Stimulated activated naive CD8-positive, alpha-beta T cell treated with anti-CD3 and anti-CD28 coated beads, Interleukin-15, amount 100 ng/mL, for 72 hours (primary cell): ENCODE data around the gene COL4A4.

Source experiments
- ATAC-seq: fragments of 150-1000 bp; cut with Tn5 transposase; 2 replicates; pipeline ENCODE4 v1.10.0; 2021; ENCODE audit warnings: mild to moderate bottlenecking, moderate library complexity
- DNase-seq, 2 donors: peaks; one replicate each; pipeline ENCODE4 v3.0.0; 2021 to 2022
- H3K27ac Mint-ChIP-seq, 2 donors: one replicate each; pipeline ENCODE4 v1.8.0; 2022; ENCODE audit warnings: mild to moderate bottlenecking in 2 of 2, mixed read lengths in 2 of 2, moderate library complexity in 2 of 2
- H3K27me3 Mint-ChIP-seq: one replicate; pipeline ENCODE4 v1.8.0; 2022; ENCODE audit warnings: mixed read lengths
- H3K4me1 Mint-ChIP-seq: one replicate; pipeline ENCODE4 v1.8.0; 2022; ENCODE audit warnings: mild to moderate bottlenecking, mixed read lengths
- H3K4me3 Mint-ChIP-seq, 2 donors: one replicate each; pipeline ENCODE4 v1.8.0; 2022; ENCODE audit warnings: mild to moderate bottlenecking in 2 of 2, mixed read lengths in 2 of 2, moderate library complexity in 1 of 2
- H3K9me3 Mint-ChIP-seq, 2 donors: one replicate each; pipeline ENCODE4 v1.8.0; 2022; ENCODE audit warnings: mixed read lengths in 2 of 2

COL4A4 gene

DNA sequence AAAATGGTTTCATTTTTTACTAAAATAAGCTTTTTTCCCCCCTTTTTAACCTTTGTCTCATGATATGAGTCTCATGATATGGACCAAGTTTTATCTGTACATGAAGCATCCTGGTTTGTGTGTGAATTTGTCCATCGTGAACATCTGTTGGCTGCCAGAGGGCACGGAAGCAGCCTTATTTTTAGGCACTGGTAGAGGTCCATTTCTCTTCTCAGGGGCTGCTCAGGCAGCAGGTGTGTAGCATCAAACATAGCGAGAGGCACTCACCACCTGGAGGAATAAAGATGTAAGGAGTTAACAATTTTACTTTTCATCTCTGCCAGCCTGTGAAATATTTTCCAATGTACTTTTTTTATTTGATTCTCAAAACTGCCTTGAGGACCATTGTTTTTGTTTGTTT, 193.6 kb downstream of the COL4A4 start:
- no peaks in the 10 kb centered on the region for H3K27me3 Mint-ChIP-seq
- H3K4me3 Mint-ChIP-seq = peak overlapping the region in 1 of 2 donors; percentile 48
- H3K9me3 Mint-ChIP-seq = no peaks in the 10 kb centered on the region
- ATAC-seq (no peak), DNase-seq (no peak)
- peak overlapping the region; percentile 42 to 47 for H3K27ac Mint-ChIP-seq
- H3K4me1 Mint-ChIP-seq = peaks cover 40% of the 10 kb centered on the region

GRCh38 chr2:226969417-226970080, 194.5 kb downstream of the COL4A4 start:
- DNase-seq = no peak
- H3K27ac Mint-ChIP-seq = no peak overlapping the region
- H3K4me3 Mint-ChIP-seq = no peak overlapping the region

GRCh38 chr2:226965376-226965775, 198.6 kb downstream of the COL4A4 start:
- no peak overlapping the region for H3K4me3 Mint-ChIP-seq
- no peaks in the 10 kb centered on the region for H3K9me3 Mint-ChIP-seq
- no peaks in the 10 kb centered on the region for H3K27me3 Mint-ChIP-seq
- no peak overlapping the region for H3K27ac Mint-ChIP-seq
- peaks cover 9% of the 10 kb centered on the region for H3K4me1 Mint-ChIP-seq
- no peak for ATAC-seq
- DNase-seq = no peak

More at GRCh38 chr2:226969417-226970080, 194.5 kb downstream of the COL4A4 start:
- Mint-ChIP-seq H3K4me1 (peaks cover 40% of the 10 kb centered on the region), H3K27me3 (no peaks in the 10 kb centered on the region), H3K9me3 (no peaks in the 10 kb centered on the region)
- no peak for ATAC-seq

DNA sequence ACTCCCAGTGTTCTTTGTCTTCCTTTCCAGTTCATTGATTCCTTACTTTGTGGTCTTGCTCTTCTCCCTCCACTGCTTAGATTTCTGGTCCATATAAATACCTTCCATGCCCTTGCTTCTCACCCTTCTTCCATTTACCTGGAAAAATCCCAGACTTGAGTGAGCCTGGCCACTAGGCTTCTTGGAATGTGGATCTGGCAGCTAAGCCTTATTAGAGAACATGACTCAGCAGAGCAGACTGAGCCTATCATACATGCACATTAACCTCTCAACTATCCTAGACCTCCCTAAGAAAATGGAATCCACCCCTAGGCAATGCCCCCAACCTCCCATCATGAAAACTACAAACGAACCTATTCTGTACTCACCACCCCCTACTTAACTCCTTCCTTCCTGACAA, 200.5 kb downstream of the COL4A4 start:
- DNase-seq (no peak), ATAC-seq (no peak)
- Mint-ChIP-seq H3K27ac (no peak overlapping the region), H3K4me3 (no peak overlapping the region), H3K27me3 (no peaks in the 10 kb centered on the region), H3K9me3 (peaks cover under 1% of the 10 kb centered on the region in 2 donors), H3K4me1 (no peaks in the 10 kb centered on the region)

GRCh38 chr2:226962176-226962773, 201.7 kb downstream of the COL4A4 start:
- H3K9me3 Mint-ChIP-seq = peaks cover 6 to 12% of the 10 kb centered on the region in 2 donors
- DNase-seq (no peak), ATAC-seq (no peak)
- H3K27me3 Mint-ChIP-seq = no peaks in the 10 kb centered on the region
- no peaks in the 10 kb centered on the region for H3K4me1 Mint-ChIP-seq
- H3K4me3 Mint-ChIP-seq = no peak overlapping the region
- no peak overlapping the region for H3K27ac Mint-ChIP-seq

DNA sequence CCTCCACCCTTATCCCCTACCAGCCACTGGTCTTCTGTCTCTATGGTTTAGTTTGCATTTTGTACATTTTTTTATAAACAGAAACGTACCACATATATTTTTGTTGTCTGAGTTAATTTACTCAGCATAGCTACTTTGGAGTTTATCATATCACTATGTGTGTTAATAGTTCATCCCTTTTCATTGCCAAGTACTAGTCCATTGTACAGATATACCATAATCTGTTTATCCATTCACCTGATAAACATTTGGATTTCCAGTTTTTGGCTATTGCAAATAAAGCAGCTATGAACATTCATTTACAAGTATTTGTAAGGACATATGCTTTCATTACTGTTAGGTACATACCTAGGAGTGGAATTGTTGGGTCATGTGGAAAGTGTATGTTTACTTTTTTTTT, 204.6 kb downstream of the COL4A4 start:
- peaks cover 6 to 36% of the 10 kb centered on the region in 2 donors for H3K9me3 Mint-ChIP-seq
- H3K27me3 Mint-ChIP-seq = no peaks in the 10 kb centered on the region
- ATAC-seq (no peak), DNase-seq (no peak)
- no peak overlapping the region for H3K27ac Mint-ChIP-seq
- H3K4me3 Mint-ChIP-seq = no peak overlapping the region
- H3K4me1 Mint-ChIP-seq = no peaks in the 10 kb centered on the region

DNA sequence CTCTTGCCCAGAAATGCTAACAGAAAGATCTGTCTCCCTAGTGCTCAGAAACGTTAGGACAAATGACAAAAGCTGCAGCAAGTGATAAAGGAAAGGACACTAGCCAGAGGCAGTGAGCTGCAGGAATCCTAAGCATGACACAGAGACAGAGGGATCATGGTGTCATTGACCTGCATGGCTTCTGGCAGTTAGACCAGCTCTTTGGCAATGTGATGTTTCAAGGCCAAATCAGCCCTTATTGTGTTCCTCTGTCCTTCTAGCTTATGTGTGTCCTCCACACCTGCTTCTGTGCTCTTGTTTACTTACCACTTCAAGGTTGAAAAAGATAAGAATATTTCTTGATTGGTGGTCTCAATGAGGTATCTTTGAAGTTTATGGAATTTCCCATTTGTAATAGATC, 207.3 kb downstream of the COL4A4 start:
- H3K9me3 Mint-ChIP-seq = peaks cover 6 to 46% of the 10 kb centered on the region in 2 donors
- DNase-seq (no peak), ATAC-seq (no peak)
- H3K4me3 Mint-ChIP-seq = no peak overlapping the region
- no peak overlapping the region for H3K27ac Mint-ChIP-seq
- no peaks in the 10 kb centered on the region for H3K27me3 Mint-ChIP-seq
- peaks cover 8% of the 10 kb centered on the region for H3K4me1 Mint-ChIP-seq

DNA sequence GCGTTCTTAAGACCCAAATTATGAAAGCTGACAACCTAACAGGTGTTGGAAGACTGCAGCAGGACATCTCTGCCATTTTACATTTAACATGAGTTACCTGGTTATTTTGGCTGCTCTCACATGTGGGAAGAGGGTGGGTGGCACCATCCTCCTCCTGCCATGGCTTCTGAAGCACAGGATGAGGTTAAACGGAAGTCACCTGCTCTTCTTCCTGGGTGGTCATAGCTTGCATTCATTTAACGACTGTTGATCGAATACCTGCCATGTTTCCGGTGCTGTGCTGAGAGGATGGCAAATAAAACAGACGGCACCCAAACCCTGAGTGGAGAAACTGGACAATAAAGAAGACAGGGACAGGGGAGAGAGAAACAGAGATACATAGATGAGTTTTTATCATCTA, 210.2 kb downstream of the COL4A4 start:
- peak overlapping the region in 1 of 2 donors; percentile 89 for H3K27ac Mint-ChIP-seq
- peak; percentile 59 for ATAC-seq
- H3K27me3 Mint-ChIP-seq = no peaks in the 10 kb centered on the region
- peaks cover 6 to 46% of the 10 kb centered on the region in 2 donors for H3K9me3 Mint-ChIP-seq
- H3K4me1 Mint-ChIP-seq = peaks cover 8% of the 10 kb centered on the region
- DNase-seq = no peak
- H3K4me3 Mint-ChIP-seq = peak overlapping the region in 1 of 2 donors; percentile 32

- Mint-ChIP-seq H3K4me3 (no peak overlapping the region), H3K9me3 (peaks cover 2 to 42% of the 10 kb centered on the region in 2 donors), H3K27me3 (no peaks in the 10 kb centered on the region), H3K4me1 (peaks cover 8% of the 10 kb centered on the region), H3K27ac (no peak overlapping the region)
- ATAC-seq (no peak), DNase-seq (no peak)
These were observed 210.8 kb downstream of the COL4A4 start for GRCh38 chr2:226953206-226953605.
